HL-60 (cell line): ENCODE measurements around the gene ZP2.

Source experiments
- DNase-seq, 2 experiments: peaks; one replicate each; pipeline ENCODE4 v3.0.0-alpha.2; 2010 to 2020; ENCODE audit warnings: low read depth in 1 of 2, low spot score in 1 of 2
- H3K27ac ChIP-seq: fragments of 250-450 bp; sonication (Bioruptor Pico); replicated peaks from 2 replicates; pipeline ENCODE4 v1.5.1; 2020; ENCODE audit warnings: mild to moderate bottlenecking, moderate library complexity
- H3K27me3 ChIP-seq: fragments of 250-450 bp; sonication (Bioruptor Pico); 2 replicates; pipeline ENCODE4 v1.5.1; 2021; ENCODE audit warnings: mild to moderate bottlenecking, moderate library complexity; ENCODE audit not compliant: insufficient read depth, poor library complexity, severe bottlenecking
- H3K4me3 ChIP-seq: replicated peaks from 2 replicates; pipeline ENCODE4 v1.5.1; 2011; ENCODE audit warnings: mild to moderate bottlenecking, control low read depth, low read length; ENCODE audit not compliant: insufficient read depth
- GABPA ChIP-seq: IDR thresholded peaks from 2 replicates; pipeline ENCODE4 v1.6.1; 2012; ENCODE audit warnings: low read depth
- POLR2AphosphoS5 ChIP-seq: IDR thresholded peaks from 2 replicates; pipeline ENCODE4 v1.6.1; 2012; ENCODE audit warnings: low read depth
- SPI1 ChIP-seq: IDR thresholded peaks from 2 replicates; pipeline ENCODE4 v1.6.1; 2012; ENCODE audit warnings: low read depth, mild to moderate bottlenecking, borderline replicate concordance
- TF ChIP-seq, protein P1 (sequence below): IDR thresholded peaks from one replicate; pipeline ENCODE4 v1.5.1; 2011; ENCODE audit warnings: low read length, control low read depth, inconsistent platforms; ENCODE audit not compliant: insufficient read depth
- TF ChIP-seq, protein P2 (sequence below): IDR thresholded peaks from 2 replicates; pipeline ENCODE4 v1.6.1; 2012; ENCODE audit warnings: low read depth; ENCODE audit not compliant: insufficient replicate concordance

ZP2 gene

GRCh38 chr16:21227866-21228265 lies 16.5 kb upstream of the ZP2 start:
- TF ChIP-seq POLR2AphosphoS5: no peak
- TF ChIP-seq, protein P1, sequence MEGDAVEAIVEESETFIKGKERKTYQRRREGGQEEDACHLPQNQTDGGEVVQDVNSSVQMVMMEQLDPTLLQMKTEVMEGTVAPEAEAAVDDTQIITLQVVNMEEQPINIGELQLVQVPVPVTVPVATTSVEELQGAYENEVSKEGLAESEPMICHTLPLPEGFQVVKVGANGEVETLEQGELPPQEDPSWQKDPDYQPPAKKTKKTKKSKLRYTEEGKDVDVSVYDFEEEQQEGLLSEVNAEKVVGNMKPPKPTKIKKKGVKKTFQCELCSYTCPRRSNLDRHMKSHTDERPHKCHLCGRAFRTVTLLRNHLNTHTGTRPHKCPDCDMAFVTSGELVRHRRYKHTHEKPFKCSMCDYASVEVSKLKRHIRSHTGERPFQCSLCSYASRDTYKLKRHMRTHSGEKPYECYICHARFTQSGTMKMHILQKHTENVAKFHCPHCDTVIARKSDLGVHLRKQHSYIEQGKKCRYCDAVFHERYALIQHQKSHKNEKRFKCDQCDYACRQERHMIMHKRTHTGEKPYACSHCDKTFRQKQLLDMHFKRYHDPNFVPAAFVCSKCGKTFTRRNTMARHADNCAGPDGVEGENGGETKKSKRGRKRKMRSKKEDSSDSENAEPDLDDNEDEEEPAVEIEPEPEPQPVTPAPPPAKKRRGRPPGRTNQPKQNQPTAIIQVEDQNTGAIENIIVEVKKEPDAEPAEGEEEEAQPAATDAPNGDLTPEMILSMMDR: no peak
- no peak for TF ChIP-seq SPI1
- TF ChIP-seq, protein P2, sequence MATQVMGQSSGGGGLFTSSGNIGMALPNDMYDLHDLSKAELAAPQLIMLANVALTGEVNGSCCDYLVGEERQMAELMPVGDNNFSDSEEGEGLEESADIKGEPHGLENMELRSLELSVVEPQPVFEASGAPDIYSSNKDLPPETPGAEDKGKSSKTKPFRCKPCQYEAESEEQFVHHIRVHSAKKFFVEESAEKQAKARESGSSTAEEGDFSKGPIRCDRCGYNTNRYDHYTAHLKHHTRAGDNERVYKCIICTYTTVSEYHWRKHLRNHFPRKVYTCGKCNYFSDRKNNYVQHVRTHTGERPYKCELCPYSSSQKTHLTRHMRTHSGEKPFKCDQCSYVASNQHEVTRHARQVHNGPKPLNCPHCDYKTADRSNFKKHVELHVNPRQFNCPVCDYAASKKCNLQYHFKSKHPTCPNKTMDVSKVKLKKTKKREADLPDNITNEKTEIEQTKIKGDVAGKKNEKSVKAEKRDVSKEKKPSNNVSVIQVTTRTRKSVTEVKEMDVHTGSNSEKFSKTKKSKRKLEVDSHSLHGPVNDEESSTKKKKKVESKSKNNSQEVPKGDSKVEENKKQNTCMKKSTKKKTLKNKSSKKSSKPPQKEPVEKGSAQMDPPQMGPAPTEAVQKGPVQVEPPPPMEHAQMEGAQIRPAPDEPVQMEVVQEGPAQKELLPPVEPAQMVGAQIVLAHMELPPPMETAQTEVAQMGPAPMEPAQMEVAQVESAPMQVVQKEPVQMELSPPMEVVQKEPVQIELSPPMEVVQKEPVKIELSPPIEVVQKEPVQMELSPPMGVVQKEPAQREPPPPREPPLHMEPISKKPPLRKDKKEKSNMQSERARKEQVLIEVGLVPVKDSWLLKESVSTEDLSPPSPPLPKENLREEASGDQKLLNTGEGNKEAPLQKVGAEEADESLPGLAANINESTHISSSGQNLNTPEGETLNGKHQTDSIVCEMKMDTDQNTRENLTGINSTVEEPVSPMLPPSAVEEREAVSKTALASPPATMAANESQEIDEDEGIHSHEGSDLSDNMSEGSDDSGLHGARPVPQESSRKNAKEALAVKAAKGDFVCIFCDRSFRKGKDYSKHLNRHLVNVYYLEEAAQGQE: no peak
- TF ChIP-seq GABPA: no peak
- Histone ChIP-seq H3K27me3 (peaks cover 3% of the 10 kb centered on the region), H3K27ac (no peak overlapping the region), H3K4me3 (no peak overlapping the region)
- DNase-seq: peak in 1 of 2 experiments; percentile 17

GRCh38 chr16:21226749-21227148 lies 15.4 kb upstream of the ZP2 start:
- TF ChIP-seq POLR2AphosphoS5 (no peak), SPI1 (no peak), GABPA (no peak)
- TF ChIP-seq, protein P2: no peak
- TF ChIP-seq, protein P1: no peak
- no peak overlapping the region for H3K4me3 ChIP-seq
- H3K27ac ChIP-seq: no peak overlapping the region
- DNase-seq: no peak
- H3K27me3 ChIP-seq: peaks cover 3% of the 10 kb centered on the region

- Histone ChIP-seq H3K4me3 (no peak overlapping the region), H3K27ac (no peak overlapping the region), H3K27me3 (peaks cover 4% of the 10 kb centered on the region)
- TF ChIP-seq GABPA: no peak
- TF ChIP-seq, protein P2: no peak
- DNase-seq: no peak
These were observed 13.4 kb upstream of the ZP2 start for GRCh38 chr16:21224800-21225199.

GRCh38 chr16:21223787-21224186 lies 12.4 kb upstream of the ZP2 start:
- Histone ChIP-seq H3K4me3 (no peak overlapping the region), H3K27me3 (peaks cover 4% of the 10 kb centered on the region), H3K27ac (no peak overlapping the region)
- DNase-seq: no peak
- TF ChIP-seq, protein P1: no peak
- TF ChIP-seq GABPA: no peak
- TF ChIP-seq SPI1: no peak
